Stimulated activated CD8-positive, alpha-beta memory T cell treated with anti-CD3 and anti-CD28 coated beads, Interleukin-2, amount 100 ng/mL, for 1 hour (primary cell): ENCODE results near the gene GMFB.

Source experiments
- DNase-seq, 2 donors: peaks; one replicate each; pipeline ENCODE4 v3.0.0-alpha.2; 2020; ENCODE audit warnings: low read depth in 2 of 2

Gene GMFB

GRCh38 chr14:54490445-54491175 is 1.8 kb upstream of the GMFB start:
- no peak for DNase-seq

- no peak for DNase-seq
Observed at GRCh38 chr14:54489731-54490444, 1.1 kb upstream of the GMFB start.

- no peak for DNase-seq
Observed at GRCh38 chr14:54489318-54489683, 521 bp upstream of the GMFB start.

- DNase-seq: no peak
Observed at GRCh38 chr14:54488318-54488645, 498 bp downstream of the GMFB start.

GRCh38 chr14:54487771-54488170 is 1.0 kb downstream of the GMFB start:
- no peak for DNase-seq

- no peak for DNase-seq
Observed at GRCh38 chr14:54486685-54487084, 2.1 kb downstream of the GMFB start.

- DNase-seq: no peak
Observed at GRCh38 chr14:54483846-54484245, 4.9 kb downstream of the GMFB start.

- DNase-seq: no peak
Observed at GRCh38 chr14:54483073-54483745, 5.6 kb downstream of the GMFB start.

- DNase-seq: no peak
Observed at GRCh38 chr14:54481695-54482094, 7.1 kb downstream of the GMFB start.

- no peak for DNase-seq
Observed at GRCh38 chr14:54480830-54481562, 7.8 kb downstream of the GMFB start.

- DNase-seq: no peak
Observed at GRCh38 chr14:54478636-54479215, 10.1 kb downstream of the GMFB start.

GRCh38 chr14:54475911-54476310 is 12.9 kb downstream of the GMFB start:
- DNase-seq: no peak

GRCh38 chr14:54475187-54475899 is 13.4 kb downstream of the GMFB start:
- no peak for DNase-seq

GRCh38 chr14:54474232-54474793 is 14.5 kb downstream of the GMFB start:
- no peak for DNase-seq

- DNase-seq: no peak
Observed at GRCh38 chr14:54472315-54472714, 16.5 kb downstream of the GMFB start.

- no peak for DNase-seq
Observed at GRCh38 chr14:54471641-54472040, 17.1 kb downstream of the GMFB start.

- DNase-seq: no peak
Observed at GRCh38 chr14:54470701-54471100, 18.1 kb downstream of the GMFB start.

GRCh38 chr14:54467280-54467679 is 21.5 kb downstream of the GMFB start:
- DNase-seq: no peak

GRCh38 chr14:54465654-54466053 is 23.1 kb downstream of the GMFB start:
- DNase-seq: no peak

- no peak for DNase-seq
Observed at GRCh38 chr14:54462048-54462447, 26.7 kb downstream of the GMFB start.

- no peak for DNase-seq
Observed at GRCh38 chr14:54459106-54459505, 29.7 kb downstream of the GMFB start.
